ENCODE measurements around the gene ZNF423.

ZNF423 gene

GRCh38 chr16:49848530-49848929 is 7.4 kb downstream of the ZNF423 start:
- DNase-seq (ENCODE audit: low read depth), result no peak

- no peak for DNase-seq (ENCODE audit: low read depth)
These were observed 9.1 kb downstream of the ZNF423 start for GRCh38 chr16:49846800-49847199.

GRCh38 chr16:49844359-49844758 is 11.6 kb downstream of the ZNF423 start:
- no peak for DNase-seq (ENCODE audit: low read depth)

- no peak for DNase-seq (ENCODE audit: low read depth)
These were observed 12.2 kb downstream of the ZNF423 start for GRCh38 chr16:49843758-49844157.

GRCh38 chr16:49842972-49843371 is 12.9 kb downstream of the ZNF423 start:
- no peak for DNase-seq (ENCODE audit: low read depth)

GRCh38 chr16:49839017-49839825 is 16.7 kb downstream of the ZNF423 start:
- DNase-seq (ENCODE audit: low read depth), result no peak

GRCh38 chr16:49838441-49839016 is 17.4 kb downstream of the ZNF423 start:
- DNase-seq (ENCODE audit: low read depth), result no peak

GRCh38 chr16:49837688-49838410 is 18.1 kb downstream of the ZNF423 start:
- no peak for DNase-seq (ENCODE audit: low read depth)

- DNase-seq (ENCODE audit: low read depth), result no peak
These were observed 19.2 kb downstream of the ZNF423 start for GRCh38 chr16:49836668-49837067.

GRCh38 chr16:49836218-49836617 is 19.7 kb downstream of the ZNF423 start:
- DNase-seq (ENCODE audit: low read depth), result no peak

- no peak for DNase-seq (ENCODE audit: low read depth)
These were observed 20.6 kb downstream of the ZNF423 start for GRCh38 chr16:49835161-49835777.

GRCh38 chr16:49834531-49835151 is 21.3 kb downstream of the ZNF423 start:
- DNase-seq (ENCODE audit: low read depth), result no peak

- no peak for DNase-seq (ENCODE audit: low read depth)
These were observed 21.9 kb downstream of the ZNF423 start for GRCh38 chr16:49833796-49834530.

- no peak for DNase-seq (ENCODE audit: low read depth)
These were observed 22.8 kb downstream of the ZNF423 start for GRCh38 chr16:49833085-49833484.

GRCh38 chr16:49832177-49832576 is 23.7 kb downstream of the ZNF423 start:
- no peak for DNase-seq (ENCODE audit: low read depth)

GRCh38 chr16:49830873-49831272 is 25.0 kb downstream of the ZNF423 start:
- DNase-seq (ENCODE audit: low read depth), result no peak

- no peak for DNase-seq (ENCODE audit: low read depth)
These were observed 27.2 kb downstream of the ZNF423 start for GRCh38 chr16:49828533-49829267.

- DNase-seq (ENCODE audit: low read depth), result peak; percentile 79
These were observed 28.0 kb downstream of the ZNF423 start for GRCh38 chr16:49827805-49828438.

GRCh38 chr16:49826515-49826914 is 29.4 kb downstream of the ZNF423 start:
- DNase-seq (ENCODE audit: low read depth), result no peak

- DNase-seq (ENCODE audit: low read depth), result no peak
These were observed 30.9 kb downstream of the ZNF423 start for GRCh38 chr16:49825041-49825440.

Measured in stromal cell of bone marrow (primary cell).